DMS53 treated with DMSO at 0.1 percent for 48 hours (cell line): ENCODE results near the gene LRMDA.

ENCODE experiments used
- DNase-seq: peaks from one replicate; lab custom pipeline; 2025; ENCODE audit not compliant: unreplicated experiment; lab: John Stamatoyannopoulos, UW

LRMDA gene

DNA sequence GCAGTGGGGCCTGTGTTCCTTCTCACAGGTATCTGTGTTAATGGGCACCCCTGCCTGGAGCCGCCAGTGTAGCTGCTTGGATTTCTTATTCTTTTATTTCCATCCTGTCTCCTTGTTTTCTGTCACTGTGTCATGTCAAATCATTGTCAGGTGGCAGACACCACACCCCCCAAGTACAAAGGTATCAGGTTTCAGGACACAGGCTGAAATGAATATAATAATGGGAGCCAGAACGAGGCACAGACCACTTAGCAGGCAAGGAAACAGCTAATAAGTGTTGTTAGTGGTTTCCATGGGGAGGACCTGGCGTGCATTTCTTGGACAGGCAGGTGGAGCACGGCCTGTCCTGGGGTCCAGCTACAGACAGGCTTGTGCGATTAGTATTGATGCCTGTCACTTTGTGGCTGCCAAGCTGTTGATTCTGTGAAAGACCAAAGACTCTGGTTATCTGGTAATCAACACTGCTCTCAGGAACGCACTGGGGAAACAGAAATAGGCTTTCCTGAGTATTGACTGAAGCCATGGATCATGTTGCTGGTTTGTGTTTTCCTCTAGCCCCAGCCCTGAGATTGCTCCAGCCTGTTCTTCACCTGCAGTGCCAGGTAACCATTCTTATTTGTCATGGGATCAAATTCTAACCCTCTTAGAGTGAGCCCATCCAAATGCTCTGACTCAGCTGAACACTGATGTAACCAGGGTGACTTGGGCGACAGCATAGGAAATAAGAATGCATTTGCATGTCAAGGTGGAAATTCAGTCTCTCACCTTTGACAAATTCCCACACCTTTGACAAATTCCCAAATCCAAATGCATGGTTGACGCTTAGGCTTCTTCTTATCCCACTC lies 1002.0 kb downstream of the LRMDA start:
- peak; percentile 86 for DNase-seq

DNA sequence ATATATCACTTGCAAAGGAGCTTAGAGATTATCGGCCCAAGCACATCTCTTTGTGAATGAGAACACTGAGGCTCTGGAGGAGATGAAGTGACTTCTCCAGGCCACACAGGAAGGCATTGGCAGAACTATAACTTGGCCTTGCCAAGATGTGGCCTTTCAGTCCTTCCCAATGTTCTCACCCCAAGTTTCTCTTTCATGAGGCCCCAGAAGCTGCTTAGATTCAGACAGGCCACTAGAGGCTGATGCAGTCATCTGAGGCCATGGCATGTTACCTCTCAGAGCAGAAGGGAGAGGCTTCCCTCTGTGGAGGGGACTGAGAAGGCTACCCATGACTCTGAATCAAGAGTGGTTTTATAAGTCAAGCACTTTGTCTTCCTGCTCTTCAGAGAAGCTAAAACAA lies 1003.7 kb downstream of the LRMDA start:
- DNase-seq, result no peak

- DNase-seq, result no peak
Measured at GRCh38 chr10:76436401-76436811, 1005.0 kb downstream of the LRMDA start.

DNA sequence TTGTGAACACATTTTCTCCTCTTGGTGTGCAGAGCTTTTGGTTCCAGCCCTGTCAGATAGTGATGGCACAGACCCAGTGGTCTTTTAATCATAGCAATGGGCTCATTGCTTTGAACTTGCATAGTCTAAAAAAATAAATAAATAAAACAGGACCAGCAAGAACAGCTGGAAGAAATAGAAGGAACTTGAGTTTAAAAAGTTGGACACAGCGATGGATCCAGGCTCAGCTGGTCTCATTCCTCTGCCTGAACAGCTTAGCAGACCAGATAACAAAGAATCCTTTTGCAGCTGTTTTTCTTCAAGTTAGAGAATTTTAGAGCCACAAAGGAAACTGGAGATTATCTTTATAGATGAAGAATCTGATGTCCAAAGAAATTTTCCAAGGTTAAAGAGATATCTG lies 1005.6 kb downstream of the LRMDA start:
- no peak for DNase-seq

DNA sequence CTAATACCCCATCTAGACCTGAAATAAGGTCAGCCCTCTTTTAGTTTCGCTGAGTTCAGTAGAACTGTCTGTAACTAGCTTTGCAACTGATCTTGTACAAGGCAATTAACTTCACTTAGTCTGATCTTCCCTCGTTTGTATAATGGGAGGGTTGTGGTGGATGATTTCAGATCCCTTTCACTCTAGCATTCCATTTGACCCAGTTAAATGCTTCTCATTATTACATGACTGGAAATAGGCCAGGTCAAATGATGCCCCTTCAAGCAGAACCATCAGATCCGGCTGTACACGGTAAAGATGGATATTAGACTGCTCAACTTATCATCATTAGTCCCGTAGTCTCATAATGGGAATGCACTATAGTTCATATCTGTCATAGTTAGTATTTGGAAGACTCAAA lies 1009.0 kb downstream of the LRMDA start:
- no peak for DNase-seq

DNA sequence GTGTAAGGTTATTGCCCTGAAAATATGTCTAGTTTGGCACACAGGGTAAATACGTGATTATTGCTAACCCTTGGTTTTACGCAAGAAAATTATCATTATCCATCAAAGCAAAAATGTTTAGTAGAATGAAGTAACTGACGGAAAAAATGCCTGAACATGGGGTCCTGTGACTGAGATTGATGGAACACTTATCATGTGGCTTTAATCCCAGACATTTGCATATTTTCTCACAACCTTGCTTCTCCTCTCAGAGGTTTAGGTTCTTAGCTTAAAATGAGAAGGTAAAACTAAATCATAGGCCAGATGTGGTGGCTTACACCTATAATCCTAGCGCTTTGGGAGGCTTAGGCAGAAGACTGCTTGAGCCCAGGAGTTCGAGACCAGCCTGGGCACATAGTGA lies 1010.7 kb downstream of the LRMDA start:
- no peak for DNase-seq

DNA sequence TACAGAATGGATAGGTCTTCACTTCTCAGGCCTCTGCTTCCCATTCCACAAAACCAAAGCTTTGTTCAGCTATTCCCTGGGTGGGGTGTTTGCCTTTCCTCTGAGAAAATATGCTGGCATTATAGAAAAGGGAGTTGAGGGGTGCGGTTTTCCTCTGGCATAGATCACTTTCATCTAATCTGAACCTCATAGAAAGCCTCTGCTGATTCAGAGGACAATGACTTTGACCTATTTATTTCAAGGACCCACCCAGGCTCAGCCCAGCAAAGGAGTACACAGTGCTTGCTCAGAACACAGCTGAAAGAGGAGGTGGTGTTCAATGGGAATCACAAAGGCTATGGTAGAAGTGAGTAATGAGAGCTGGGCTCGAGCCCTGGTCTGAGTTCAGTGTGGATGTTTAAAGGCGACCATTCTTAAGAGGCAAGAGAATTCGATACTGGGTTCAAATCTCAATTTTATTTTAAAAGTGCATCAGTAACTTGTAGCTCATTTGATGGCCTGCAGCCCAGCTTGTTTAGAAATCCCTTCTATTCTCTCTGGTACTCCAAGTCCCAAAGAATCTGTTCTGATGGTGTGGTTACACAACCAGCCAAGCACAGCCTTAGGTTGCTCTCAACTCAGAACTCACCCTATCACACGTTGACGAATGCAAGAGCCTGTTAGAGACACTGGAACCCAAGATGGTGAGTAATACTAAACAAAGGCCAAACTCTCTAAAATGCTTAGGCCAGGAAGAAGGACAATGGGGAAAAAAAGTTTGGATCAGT lies 1012.8 kb downstream of the LRMDA start:
- no peak for DNase-seq

DNA sequence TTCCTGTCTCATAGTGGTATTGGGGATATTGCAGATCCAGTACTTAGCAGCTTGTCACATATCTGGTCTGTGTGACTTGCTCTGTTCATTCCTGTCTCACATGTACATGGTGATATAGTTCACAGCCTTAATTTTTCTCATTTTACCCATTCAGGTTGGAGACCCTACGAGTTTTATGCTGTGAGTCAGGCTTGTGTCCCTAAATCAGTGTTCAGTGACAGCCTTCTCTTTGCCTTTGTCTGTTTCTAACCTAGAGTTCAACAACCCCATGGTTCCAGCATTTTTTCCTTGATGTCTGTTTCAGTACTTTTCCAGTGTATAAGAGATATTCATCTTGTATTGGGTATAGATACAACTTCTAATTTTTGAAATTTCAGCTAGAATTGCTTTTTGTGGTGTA lies 1016.2 kb downstream of the LRMDA start:
- DNase-seq, result no peak

DNA sequence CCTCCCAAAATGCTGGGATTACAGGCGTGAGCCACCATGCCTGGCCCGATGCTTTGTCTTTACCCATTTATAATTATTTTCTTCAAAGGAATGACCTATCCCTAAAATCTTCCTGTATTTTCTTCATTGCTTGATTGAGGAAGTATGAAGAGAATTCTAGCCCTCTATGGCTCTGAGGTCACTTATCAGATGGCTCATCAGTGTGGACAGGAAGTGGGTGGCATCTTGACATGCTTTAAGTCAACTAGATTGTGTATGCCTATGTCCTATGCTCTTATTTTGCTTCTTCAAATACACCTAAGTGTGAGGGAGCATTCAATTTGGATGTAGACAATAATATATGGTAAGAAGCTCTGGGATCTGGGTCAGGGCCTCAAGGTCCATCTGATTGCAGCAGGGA lies 1020.5 kb downstream of the LRMDA start:
- DNase-seq, result no peak

GRCh38 chr10:76453332-76453731 lies 1021.9 kb downstream of the LRMDA start:
- DNase-seq, result no peak

- no peak for DNase-seq
Measured at GRCh38 chr10:76453997-76454396, 1022.6 kb downstream of the LRMDA start.

- no peak for DNase-seq
Measured at GRCh38 chr10:76454506-76455140, 1023.2 kb downstream of the LRMDA start.

- DNase-seq, result no peak
Measured at GRCh38 chr10:76456197-76456596, 1024.8 kb downstream of the LRMDA start.

- DNase-seq, result no peak
Measured at GRCh38 chr10:76459016-76459730, 1027.7 kb downstream of the LRMDA start.

GRCh38 chr10:76461024-76461423 lies 1029.6 kb downstream of the LRMDA start:
- DNase-seq, result no peak

DNA sequence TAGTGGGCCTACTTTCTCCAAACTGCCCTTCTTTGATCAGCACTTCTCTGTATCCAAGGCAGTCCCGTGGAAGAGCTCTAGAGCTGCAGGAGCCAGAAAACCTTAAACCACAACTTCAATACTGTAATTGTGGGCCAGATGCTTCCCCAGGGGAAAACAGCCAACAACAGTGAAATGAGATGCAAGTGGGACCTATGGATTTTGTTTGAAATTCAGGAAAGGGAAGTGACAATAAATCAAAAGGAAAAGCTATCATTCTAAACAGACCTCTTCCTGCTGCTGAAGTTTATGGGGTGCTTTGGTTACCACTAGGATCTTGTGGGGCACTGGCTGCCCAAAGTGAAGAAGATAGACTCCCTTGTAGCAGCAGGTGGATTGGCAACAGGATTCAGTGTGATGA lies 1031.7 kb downstream of the LRMDA start:
- no peak for DNase-seq

DNA sequence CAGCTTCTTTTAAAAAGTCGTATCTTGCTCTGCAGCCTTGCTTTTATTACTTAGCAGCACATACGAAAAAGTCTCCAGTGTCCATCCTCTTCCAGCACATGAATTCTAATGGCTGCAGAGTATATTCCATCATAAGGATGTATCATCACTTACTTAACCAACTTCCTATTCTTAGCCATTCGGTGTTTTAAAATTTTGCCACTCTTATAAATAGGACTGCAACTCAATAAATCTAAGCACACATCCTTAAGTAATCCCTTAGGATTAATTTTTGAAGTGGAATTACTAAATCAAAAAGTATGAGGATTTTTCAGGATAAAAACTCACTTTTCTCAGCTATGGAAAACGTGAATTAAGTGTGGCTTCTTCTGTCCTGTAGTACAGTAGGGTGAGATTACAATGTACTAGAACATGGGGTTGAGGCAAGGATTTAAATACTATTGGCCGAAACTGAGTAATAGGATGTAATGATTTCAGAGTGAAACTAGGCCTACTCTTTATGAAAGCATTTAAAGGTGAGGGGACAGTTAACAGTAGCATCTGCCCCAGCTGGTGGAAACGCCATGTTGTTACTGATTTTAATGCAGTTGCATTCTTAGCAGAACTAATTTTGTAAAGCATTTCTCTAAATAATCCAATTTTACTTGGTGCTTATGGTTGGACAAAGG lies 1035.5 kb downstream of the LRMDA start:
- no peak for DNase-seq

DNA sequence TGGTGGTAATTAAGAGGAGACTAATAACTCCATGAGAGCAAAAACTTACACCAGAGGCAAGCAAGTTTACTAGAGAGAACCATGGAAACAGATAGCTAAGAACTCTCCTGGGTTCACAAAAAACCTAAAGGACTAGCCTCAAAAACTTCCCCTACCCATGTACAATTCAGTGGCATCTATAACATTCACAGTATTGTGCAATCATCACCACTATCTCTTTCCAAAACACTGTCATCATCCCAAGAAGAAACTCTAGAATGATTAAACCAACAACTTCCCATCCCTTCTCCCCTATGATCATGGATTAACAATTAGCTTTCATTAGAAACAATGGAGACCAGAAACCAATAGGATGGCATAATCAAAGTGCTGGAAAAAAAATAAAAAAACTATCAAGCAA lies 1038.3 kb downstream of the LRMDA start:
- DNase-seq, result no peak

DNA sequence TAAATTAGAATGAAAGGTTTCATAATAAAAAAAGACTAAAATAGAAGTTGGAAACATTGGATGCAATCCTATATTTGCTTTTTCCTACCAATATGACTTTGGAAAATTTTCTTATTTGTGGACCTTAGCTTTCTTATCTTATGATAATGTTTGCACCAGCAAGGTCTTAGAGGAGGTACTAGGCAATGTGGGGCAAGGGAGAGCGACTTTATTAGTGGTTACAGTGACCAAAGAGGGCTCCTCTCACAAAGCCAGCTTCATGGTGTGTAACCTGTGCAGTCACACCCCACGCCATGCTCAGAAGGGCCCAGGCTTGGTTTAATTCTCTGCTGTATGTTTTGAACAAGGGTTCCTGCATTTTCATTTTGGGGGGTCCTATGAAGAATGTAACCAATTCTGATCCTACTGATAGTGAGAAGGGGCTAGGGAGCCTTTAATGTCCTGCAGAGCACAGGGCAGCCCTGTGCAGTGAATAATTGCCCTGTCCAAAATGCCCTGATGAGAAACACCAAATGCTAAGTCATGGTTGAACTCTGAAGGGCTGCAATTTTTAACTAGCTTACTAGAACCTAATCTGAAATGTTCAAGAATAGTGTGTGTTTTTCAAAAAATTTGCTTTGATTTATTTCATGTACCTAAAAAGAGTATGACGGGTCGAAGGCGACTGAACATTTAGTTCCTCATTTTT lies 1047.8 kb downstream of the LRMDA start:
- no peak for DNase-seq

DNA sequence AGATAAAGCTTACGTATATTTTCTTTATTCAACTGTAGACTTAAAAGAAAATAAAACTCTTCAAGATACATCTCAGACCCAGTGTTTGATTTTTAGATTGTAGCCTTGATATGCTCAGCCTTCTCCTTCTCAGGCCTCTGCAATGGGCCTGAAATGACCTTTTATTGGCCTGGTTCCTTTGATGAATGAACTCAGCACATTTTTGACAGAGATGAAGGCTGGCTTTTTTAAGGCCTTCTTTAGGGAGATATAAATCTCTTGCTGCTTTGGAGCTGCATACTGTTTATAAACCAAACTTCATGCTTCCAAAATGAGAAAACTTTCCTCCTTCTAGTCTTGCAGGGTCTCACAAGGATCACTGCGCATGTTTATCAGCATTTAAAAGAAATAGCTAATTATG lies 1049.8 kb downstream of the LRMDA start:
- no peak for DNase-seq
